ENCODE measurements around the gene LGALS13.
"Not testable (repeated sequence)": the region's sequence is repeated elsewhere in the genome, so short reads cannot be mapped to it uniquely, and the experiment has no call there.

LGALS13 gene

DNA sequence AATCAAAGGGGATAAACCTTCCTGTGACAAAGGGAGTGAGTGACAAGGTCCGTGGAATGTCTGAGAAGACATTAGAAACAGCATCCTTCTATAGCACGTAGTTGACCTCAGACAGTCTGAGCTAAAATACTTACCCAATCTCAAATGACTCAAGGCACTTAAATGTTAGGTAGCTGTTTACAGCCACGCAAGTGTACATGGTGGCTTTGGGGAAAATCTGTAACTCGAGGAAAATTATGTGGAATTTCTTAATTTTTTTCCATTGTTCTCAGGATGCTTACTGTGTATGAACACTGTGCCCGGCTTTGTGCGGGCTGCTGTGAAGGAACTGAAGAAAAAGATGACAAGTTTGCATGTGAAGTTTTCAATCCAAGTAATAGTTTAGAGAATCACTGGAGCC, 5.2 kb downstream of the LGALS13 start:
- TF ChIP-seq, protein P1, sequence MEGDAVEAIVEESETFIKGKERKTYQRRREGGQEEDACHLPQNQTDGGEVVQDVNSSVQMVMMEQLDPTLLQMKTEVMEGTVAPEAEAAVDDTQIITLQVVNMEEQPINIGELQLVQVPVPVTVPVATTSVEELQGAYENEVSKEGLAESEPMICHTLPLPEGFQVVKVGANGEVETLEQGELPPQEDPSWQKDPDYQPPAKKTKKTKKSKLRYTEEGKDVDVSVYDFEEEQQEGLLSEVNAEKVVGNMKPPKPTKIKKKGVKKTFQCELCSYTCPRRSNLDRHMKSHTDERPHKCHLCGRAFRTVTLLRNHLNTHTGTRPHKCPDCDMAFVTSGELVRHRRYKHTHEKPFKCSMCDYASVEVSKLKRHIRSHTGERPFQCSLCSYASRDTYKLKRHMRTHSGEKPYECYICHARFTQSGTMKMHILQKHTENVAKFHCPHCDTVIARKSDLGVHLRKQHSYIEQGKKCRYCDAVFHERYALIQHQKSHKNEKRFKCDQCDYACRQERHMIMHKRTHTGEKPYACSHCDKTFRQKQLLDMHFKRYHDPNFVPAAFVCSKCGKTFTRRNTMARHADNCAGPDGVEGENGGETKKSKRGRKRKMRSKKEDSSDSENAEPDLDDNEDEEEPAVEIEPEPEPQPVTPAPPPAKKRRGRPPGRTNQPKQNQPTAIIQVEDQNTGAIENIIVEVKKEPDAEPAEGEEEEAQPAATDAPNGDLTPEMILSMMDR (IDR thresholded peaks at IDR 0.05), result no peak
- DNase-seq (ENCODE audit: low spot score), result no peak
- Histone ChIP-seq H3K27ac (no peak overlapping the region), H3K4me3 (no peak overlapping the region)

DNA sequence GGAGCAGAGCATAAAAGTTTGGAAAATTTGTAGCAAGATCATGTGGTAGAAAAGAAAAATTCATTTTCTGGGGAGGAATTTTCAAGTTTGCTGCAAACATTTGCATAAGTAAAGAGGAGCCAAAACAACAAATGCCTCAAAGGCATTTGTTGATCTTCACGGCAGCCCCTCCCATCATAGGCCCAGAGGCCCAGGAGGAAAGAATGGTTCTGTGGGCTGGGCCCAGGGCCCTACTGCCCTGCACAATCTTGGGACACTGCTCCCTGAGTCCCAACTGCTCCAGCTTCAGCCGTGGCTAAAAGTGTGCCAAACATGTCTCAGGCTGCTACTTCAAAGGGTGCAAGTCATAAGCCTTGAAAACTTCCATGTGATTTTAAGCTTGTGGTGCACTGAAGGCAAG, 11.3 kb downstream of the LGALS13 start:
- DNase-seq (ENCODE audit: low spot score), result no peak
- TF ChIP-seq, protein P1 (IDR thresholded peaks at IDR 0.05), result no peak
- no peak overlapping the region for H3K4me3 ChIP-seq
- H3K27ac ChIP-seq, result no peak overlapping the region

DNA sequence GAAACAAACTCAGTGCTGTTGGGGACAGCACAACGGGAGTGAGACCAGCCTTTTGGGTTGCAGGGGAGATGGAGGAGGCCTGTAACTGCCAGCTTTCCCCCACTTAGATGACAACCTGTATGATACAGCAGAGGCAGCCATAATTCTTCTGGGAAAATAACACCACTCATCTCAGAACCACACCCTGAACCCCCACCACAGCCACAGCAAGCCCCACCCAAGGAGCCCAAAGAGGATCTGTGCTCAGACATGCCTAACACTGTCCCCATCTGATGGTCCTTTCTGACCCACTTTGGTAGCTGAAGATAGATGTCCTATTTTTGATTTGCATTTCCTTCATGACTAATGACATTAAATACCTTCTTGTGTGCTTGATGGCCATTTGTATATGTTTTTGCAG, 15.4 kb downstream of the LGALS13 start:
- Histone ChIP-seq H3K4me3 (no peak overlapping the region), H3K27ac (no peak overlapping the region)
- TF ChIP-seq, protein P1 (IDR thresholded peaks at IDR 0.05), result no peak
- DNase-seq (ENCODE audit: low spot score), result no peak

DNA sequence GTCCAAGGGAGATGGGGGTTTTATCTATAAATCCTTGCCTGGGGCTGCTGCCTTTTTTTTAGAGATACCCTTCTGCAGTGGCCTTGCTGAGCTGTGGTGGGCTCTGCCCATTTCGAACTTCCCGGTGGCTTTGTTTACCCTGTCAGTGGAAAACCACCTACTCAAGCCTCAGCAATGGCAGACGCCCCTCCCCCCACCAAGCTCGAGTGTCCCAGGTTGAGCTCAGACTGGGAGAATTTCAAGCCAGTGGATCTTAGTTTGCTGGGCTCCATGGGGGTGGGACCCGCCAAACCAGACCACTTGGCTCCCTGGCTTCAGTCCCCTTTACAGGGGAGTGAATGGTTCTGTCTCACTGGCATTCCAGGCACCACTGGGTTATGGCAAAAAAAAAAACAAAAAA, 21.6 kb downstream of the LGALS13 start:
- DNase-seq (ENCODE audit: low spot score), result no peak
- TF ChIP-seq, protein P1 (IDR thresholded peaks at IDR 0.05), result no peak
- H3K4me3 ChIP-seq, result no peak overlapping the region
- no peak overlapping the region for H3K27ac ChIP-seq

DNA sequence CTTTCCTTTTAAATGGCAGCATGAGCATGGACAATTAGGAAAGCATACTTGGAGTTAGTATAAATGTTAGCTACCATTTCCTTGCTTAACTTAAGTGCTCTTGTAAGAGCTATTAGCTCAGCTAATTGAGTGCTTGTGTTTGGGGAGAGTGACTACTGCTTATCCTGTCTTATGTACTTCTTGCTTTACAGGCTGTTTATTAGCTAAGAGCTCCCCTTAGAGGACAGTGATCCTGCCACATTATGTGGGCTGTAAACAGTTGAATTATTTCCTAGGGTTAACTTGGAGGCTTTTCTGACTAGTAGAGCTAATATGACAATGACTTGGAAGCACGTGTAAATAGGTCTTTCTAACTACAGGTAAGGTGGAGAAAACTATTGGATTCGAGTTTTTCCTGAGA, 25.3 kb downstream of the LGALS13 start:
- not testable (repeated sequence) for H3K27ac ChIP-seq; DNase-seq (ENCODE audit: low spot score); H3K4me3 ChIP-seq

DNA sequence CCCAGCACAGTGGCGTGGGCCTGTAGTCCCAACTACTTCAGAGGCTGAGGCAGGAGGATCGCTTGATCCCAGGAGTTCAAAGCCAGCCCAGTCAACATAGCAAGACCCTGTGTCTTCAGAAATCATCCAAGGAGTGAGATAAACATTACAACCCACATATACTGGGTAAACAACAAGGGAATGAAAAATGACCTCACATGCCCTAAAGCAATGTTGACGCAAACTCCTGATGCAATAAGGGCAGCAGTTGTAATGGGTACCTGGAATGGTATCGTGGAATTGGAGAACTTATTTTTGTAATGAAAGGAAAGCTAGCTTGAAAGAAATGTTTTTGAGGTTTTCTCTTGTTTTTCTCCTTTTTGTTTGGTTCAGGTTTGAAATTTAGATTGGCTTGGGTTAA, 28.9 kb downstream of the LGALS13 start:
- H3K4me3 ChIP-seq, result no peak overlapping the region
- TF ChIP-seq, protein P1 (IDR thresholded peaks at IDR 0.05), result no peak
- DNase-seq (ENCODE audit: low spot score), result no peak
- no peak overlapping the region for H3K27ac ChIP-seq

DNA sequence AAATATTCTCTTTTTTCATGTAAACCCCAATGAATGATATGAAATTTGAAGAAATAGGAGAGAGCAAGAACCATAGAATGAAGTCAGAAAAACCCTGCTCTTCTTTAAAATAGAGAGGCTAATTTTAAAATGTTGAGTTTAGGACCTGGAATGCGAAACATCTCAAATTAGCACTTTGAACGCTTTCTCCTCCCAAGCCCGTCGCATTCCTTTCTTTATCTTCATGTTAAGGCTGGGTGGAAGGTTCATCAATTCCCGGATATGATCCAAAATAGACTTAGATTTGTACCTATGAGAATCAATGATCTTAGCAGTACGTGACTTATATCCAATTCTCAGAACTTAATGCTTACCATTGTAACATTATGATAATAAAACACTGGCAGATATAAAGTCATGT, 29.3 kb downstream of the LGALS13 start:
- TF ChIP-seq, protein P1 (IDR thresholded peaks at IDR 0.05), result no peak
- Histone ChIP-seq H3K4me3 (no peak overlapping the region), H3K27ac (no peak overlapping the region)
- no peak for DNase-seq (ENCODE audit: low spot score)

DNA sequence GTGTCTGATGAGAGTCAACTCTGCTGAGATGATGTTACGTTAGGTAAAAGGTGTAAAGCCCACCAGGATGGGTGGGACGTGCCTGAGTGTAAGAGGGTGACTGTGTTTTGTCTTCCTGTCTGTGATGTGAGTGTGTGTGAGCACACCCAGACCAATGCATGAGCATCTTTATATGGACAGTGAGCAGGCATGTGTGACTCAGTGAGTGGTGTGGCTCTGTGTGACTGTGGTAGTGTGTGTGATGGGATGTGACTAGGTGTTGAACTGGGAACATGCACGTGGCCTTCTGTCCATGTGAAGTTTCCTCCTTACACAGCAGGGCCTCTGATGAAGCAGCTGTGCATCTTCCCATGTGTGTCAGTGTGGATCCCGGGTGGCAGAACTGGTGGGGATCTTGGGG, 35.6 kb downstream of the LGALS13 start:
- TF ChIP-seq, protein P1 (IDR thresholded peaks at IDR 0.05), result no peak
- DNase-seq (ENCODE audit: low spot score), result no peak
- Histone ChIP-seq H3K27ac (no peak overlapping the region), H3K4me3 (no peak overlapping the region)
